NCI-H460 (cell line): ENCODE data around the gene OLR1. TPM values are rescaled to one million over a fixed set of nuclear protein-coding genes. Genes with fewer than 3 reads are reported as not detected.

Source experiments
- DNase-seq: peaks from one replicate; pipeline ENCODE4 v3.0.0-alpha.2; 2016; ENCODE audit warnings: low read depth; ENCODE audit errors: extremely low read depth
- total RNA-seq: library from RNA; depleted of rRNA; stranded (reverse); fragments of >200 nt; shearing (Covaris generic); gene quantifications from 2 replicates; pipeline ENCODE4 v1.2.3, GENCODE V29; 2014

OLR1 gene
- total RNA-seq, 1 experiment from 2014 or later: not detected

DNA sequence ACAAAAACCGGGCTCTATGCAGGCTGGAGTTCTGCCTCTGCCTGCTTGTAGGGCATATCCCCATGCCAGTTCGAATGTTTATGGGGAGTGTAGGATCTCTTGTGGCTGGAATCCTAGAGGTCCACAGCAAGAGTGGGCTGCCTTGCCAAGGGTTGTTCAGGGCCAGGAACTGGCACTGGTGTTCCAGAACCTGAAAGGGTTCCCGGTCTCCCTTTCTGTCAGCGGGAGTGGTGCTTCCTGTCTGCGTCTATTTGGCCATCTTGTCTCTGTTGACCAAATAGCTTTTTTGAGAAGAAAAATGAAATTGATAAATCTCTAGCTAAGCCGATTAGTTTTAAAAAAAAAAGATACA is 17.8 kb downstream of the OLR1 start:
- DNase-seq: no peak

DNA sequence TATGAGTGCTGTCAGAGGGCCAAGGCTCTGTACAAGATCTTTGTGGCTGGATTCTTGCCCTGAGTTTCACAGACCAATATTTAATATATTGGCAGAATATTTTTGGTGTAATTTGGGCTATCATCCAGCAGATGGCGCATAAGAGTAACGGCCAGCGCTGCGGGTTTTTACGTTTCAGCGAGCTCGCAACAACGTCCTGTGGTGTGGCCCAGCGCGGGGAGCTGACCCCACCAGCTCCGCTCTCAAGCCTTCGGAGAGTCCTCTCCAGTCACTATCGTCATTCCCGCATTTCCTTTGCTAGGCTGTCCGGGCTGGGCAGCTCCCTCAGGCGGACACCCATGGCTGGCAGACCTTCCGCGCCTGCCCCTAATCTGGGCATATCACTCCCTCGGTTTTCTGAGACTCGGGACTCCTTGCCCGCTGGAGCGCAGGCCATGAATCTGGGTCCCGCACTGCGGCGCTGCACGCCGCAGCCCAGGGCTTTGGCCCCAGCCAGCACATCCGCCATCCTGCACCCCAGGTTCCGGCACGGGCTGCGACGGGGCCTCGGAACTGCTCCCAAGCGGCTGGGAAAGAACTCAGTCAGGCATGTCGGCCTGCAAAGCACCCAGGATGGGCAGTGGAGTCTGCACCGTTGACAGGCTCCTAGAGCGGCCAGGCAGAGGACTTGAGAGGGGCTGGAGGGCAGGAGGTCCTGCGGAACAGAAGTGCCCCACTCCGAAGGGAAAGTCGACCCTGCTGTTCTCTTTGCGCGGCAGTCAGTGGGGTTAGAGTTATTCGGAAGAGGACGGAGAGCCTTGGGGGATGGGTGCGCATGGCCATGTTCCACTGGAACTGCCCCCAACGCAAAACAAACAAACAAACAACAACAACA is 18.4 kb downstream of the OLR1 start:
- DNase-seq: peak; percentile 53

DNA sequence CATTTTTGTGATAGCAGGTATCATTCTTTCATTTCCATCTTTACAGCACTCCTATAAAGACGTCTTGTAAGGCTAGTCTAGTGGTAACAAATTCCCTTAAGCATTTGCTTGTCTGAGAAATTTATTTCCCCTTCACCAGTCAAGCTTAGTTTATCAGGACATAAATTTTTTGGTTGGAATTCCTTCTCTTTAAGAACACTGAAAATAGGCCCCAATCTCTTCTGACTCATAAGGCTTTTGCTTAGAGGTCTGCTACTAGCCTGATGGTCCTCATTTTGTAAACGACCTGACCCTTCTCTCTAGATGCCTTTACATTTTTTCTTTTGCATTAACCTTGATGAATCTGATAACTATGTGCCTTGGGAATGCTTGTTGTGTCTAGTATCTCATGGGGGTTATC is 20.3 kb downstream of the OLR1 start:
- no peak for DNase-seq

GRCh38 chr12:10147714-10148403 is 24.1 kb downstream of the OLR1 start:
- DNase-seq: no peak

DNA sequence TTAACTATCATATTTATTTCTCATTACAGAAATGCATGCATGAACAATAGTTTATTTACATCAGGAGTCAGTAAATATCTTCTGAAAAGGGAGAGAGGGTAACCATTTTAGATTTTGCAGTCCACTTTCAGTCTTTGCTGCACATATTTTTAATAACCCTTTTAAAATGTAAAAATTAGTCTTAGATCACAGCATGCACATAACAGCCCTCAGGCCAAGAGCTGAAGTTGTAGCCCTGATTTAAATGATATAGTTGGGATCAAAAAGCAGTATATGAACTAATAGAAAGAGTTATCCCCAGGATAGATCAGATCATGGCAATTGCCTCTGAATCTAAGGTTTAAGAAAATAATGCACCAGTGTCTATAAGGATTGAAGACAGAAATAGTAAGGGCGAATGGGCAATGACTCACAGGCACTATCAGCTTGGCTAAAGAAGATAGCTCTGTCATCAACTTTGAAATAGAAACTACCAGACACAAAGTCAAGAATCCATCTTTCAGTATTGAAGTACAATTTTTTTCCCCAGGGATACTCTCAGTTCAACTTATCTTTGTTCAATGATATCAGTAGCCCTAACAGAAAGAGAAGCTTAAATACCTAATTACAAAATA is 28.8 kb downstream of the OLR1 start:
- DNase-seq: no peak

GRCh38 chr12:10140001-10140400 is 31.9 kb downstream of the OLR1 start:
- DNase-seq: peak; percentile 53

GRCh38 chr12:10136637-10137205 is 35.2 kb downstream of the OLR1 start:
- DNase-seq: no peak

DNA sequence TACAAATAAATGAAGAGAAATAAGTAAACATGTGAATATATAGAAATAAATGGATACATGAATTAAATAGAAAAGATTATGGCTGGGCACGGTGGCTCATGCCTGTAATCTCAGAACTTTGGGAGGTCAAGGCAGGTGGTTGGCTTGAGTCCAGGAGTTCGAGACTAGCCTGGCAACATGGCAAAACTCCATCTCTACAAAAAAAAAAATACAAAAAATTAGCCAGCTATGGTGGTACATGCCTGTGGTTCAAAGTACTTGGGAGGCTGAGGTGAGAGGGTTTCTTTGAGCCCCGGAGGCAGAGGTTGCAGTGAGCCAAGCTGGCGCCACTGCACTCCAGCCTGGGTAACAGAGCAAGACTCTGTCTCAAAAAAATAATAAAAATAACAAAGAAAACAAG is 36.8 kb downstream of the OLR1 start:
- no peak for DNase-seq

DNA sequence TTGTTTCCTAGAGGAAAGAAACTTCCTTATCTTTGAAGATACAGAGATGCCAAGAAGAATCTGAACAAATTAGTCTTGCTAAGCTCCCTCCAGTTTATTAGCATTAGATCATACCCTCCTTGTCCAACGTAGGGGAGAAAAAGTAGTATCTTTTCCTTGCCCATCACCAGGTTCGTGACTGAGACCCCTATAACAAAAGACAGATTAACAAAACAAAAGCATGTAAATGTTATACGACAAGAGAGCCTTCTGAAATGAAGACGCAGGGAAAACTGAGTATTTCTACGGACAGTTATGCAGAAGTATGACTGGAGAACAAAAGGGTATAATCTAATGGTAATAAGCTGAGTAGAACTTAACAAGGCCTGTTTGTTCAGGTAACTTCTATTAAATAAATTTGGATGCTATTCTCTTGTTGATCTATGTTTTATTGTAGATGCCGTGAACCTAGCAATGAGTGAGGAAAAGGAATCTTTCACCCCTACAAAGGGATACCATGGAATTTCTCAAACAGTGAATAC is 39.0 kb downstream of the OLR1 start:
- no peak for DNase-seq

DNA sequence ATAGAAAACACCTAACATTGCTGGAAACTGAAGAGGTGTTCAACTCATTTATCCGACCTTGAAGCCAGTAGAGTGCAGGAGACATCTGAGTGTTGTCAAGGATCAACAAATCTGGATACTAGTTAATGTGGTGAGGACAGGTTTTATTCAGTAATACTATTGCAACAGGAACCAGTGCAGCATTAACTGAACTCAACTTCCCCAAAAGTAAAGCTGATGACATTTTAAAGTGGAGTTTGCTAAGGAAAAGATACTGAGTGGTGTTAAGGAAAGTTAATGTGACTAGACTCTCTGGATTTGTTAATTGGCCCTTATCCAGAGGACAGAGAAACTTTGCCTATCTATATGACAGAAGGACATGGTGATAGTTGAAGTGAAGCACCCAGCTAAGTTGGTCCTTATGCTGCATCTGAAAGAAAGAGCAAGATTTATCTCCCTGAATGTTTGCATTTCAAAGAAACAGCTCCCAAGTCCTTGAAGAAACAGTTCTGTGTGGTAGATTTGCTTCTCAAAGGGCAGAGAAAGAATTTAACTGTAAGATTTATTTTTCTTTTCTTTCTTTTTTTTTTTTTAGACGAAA is 40.7 kb downstream of the OLR1 start:
- no peak for DNase-seq

DNA sequence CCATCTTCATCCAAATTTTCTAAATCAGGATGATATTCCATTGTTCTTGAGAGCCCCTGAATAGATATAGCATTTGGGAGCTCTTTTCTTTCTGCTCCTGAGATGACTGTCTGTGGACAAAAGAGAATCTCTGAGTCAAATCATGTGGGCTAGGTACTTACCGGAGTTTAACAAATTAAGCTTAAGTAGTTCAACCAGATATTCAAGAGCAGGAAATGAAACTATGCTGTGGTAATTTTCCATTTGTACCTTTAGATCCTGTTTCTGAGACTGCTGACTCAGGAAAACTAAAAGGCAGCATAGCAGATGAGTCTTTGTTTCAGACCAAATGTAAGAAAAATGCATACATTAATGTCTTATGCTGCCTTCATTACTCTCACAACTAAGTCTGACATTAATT is 41.9 kb downstream of the OLR1 start, which contains the start of gene CLEC7A:
CLEC7A (minus strand) TSS at position 158 of the 400 bp plus-strand sequence; CDS start at position 41, 117 bp downstream.
- DNase-seq: no peak

DNA sequence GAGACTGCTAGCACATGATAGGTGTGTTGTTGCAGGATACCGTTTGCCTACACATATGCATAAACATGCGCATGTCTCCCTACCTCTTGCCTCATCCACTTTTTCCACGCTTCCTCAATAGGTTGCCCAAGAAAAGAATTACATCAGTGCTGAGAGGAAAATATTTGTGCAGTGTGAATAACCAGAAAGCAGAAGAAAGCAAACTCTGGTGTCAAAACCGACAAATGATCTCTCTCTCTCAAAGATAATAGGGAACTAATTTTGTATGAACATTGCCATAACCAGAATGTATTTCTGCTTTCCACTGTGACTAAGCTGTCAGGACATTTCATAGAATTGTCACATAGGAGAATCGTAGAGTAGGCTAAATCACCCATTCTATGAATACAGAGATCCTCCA is 43.2 kb downstream of the OLR1 start:
- no peak for DNase-seq

DNA sequence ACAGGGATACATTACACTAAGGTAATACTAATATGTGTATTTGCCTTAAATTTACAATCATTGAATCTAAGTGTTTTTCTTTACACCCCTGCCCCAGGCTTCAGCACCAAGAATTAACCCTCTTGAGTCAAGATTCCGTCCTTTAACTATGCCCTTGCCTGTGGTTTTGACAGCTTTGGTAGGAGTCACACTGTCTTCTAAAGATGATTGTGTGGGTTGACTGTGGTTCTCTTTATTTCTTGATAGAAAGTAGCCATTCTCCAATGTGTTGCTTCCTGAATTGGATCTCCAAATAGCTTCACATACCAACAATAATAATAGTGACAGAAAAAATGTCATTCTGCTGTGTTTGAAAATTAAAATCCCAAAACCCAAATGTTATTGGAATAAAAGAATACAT is 45.5 kb downstream of the OLR1 start:
- no peak for DNase-seq

- no peak for DNase-seq
These were observed 49.2 kb downstream of the OLR1 start for GRCh38 chr12:10122689-10123088.

DNA sequence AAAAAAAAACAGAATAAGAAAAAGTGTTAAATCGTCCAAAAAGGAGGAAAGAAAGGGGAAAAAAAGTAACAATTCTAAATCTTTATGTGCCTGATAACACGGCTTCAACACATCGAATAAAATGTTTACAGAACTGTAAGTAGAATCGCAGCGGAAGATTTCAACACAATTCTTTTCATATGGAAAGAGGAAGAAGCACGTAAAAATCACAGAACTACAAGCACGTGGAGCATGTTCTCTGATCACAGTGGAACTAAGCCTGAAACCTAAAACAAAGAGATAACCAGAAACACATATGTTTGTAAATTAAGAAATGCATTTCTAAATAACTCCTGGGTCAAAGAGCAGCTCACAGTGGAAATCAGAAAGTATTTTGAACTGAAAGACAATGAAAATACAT is 50.7 kb downstream of the OLR1 start:
- no peak for DNase-seq

DNA sequence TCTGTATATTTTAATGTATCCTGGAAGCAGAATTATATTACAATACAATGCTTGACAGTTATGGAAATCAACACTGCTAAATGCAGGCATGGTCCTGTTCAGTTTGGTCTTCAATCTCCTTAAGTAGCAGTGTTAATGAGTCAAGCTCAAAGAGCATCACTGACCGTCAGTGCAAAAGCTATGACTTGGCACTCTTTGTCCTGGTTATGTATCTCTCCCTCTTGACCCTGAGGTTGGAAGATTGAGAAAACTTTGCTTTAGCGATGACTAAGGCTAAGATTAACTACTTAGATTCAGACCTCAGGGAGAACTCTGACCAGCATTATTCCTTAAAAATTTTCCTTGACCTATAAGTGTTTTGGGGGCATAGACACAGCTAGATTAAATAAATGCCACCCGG is 52.9 kb downstream of the OLR1 start:
- DNase-seq: no peak

GRCh38 chr12:10115890-10116289 is 56.0 kb downstream of the OLR1 start:
- DNase-seq: no peak

GRCh38 chr12:10115311-10115710 is 56.6 kb downstream of the OLR1 start:
- no peak for DNase-seq

GRCh38 chr12:10113920-10114319 is 58.0 kb downstream of the OLR1 start:
- no peak for DNase-seq

- no peak for DNase-seq
These were observed 58.9 kb downstream of the OLR1 start for GRCh38 chr12:10113075-10113474.

GRCh38 chr12:10111451-10111850 is 60.5 kb downstream of the OLR1 start:
- no peak for DNase-seq
